ENCODE results near the gene SHF. TPM values are rescaled to one million over a fixed set of nuclear protein-coding genes. Genes with fewer than 3 reads are reported as not detected.

SHF gene
- total RNA-seq, 1 donor = 1.9 TPM

- DNase-seq (ENCODE audit: low read depth) = no peak
- TF ChIP-seq CTCF (IDR thresholded peaks at IDR 0.05; ENCODE audit: insufficient read depth, low read length) = no peak
- no peak overlapping the region for H3K4me3 ChIP-seq (ENCODE audit: low read depth, low read length)
These were observed 32.0 kb downstream of the SHF start for GRCh38 chr15:45155739-45156138.

- no peak overlapping the region for H3K4me3 ChIP-seq (ENCODE audit: low read depth, low read length)
- no peak for TF ChIP-seq CTCF (IDR thresholded peaks at IDR 0.05; ENCODE audit: insufficient read depth, low read length)
- DNase-seq (ENCODE audit: low read depth) = no peak
These were observed 35.6 kb downstream of the SHF start for GRCh38 chr15:45151998-45152828.

GRCh38 chr15:45150997-45151396 lies 36.8 kb downstream of the SHF start:
- no peak overlapping the region for H3K4me3 ChIP-seq (ENCODE audit: low read depth, low read length)
- no peak for DNase-seq (ENCODE audit: low read depth)
- no peak for TF ChIP-seq CTCF (IDR thresholded peaks at IDR 0.05; ENCODE audit: insufficient read depth, low read length)

- H3K4me3 ChIP-seq (ENCODE audit: low read depth, low read length) = no peak overlapping the region
- no peak for DNase-seq (ENCODE audit: low read depth)
- TF ChIP-seq CTCF (IDR thresholded peaks at IDR 0.05; ENCODE audit: insufficient read depth, low read length) = no peak
These were observed 37.3 kb downstream of the SHF start for GRCh38 chr15:45150481-45150880.

- TF ChIP-seq CTCF (IDR thresholded peaks at IDR 0.05; ENCODE audit: insufficient read depth, low read length) = no peak
- no peak overlapping the region for H3K4me3 ChIP-seq (ENCODE audit: low read depth, low read length)
- DNase-seq (ENCODE audit: low read depth) = no peak
These were observed 38.7 kb downstream of the SHF start for GRCh38 chr15:45149060-45149459.

- no peak for DNase-seq (ENCODE audit: low read depth)
- TF ChIP-seq CTCF (IDR thresholded peaks at IDR 0.05; ENCODE audit: insufficient read depth, low read length) = no peak
- H3K4me3 ChIP-seq (ENCODE audit: low read depth, low read length) = no peak overlapping the region
These were observed 39.4 kb downstream of the SHF start for GRCh38 chr15:45148076-45149059.
